Testis (tissue), 2 donors: ENCODE measurements around the gene SCMH1.

ENCODE experiments used
- POLR2A ChIP-seq: fragments of 450-650 bp; IDR thresholded peaks from one replicate; pipeline ENCODE4 v1.6.1; 2017; ENCODE audit warnings: antibody characterized with exemption, mild to moderate bottlenecking, moderate library complexity
- TF ChIP-seq, protein P1 (sequence below), 3 experiments: fragments of 450-650 bp in 2 of 3; fragments of 200-600 bp in 1 of 3; sonication (generic) in 1 of 3; IDR thresholded peaks; one replicate each; pipeline ENCODE4 v1.5.1; 2016 to 2019; ENCODE audit warnings: antibody characterized with exemption in 3 of 3, mild to moderate bottlenecking in 2 of 3, moderate library complexity in 1 of 3

DNA sequence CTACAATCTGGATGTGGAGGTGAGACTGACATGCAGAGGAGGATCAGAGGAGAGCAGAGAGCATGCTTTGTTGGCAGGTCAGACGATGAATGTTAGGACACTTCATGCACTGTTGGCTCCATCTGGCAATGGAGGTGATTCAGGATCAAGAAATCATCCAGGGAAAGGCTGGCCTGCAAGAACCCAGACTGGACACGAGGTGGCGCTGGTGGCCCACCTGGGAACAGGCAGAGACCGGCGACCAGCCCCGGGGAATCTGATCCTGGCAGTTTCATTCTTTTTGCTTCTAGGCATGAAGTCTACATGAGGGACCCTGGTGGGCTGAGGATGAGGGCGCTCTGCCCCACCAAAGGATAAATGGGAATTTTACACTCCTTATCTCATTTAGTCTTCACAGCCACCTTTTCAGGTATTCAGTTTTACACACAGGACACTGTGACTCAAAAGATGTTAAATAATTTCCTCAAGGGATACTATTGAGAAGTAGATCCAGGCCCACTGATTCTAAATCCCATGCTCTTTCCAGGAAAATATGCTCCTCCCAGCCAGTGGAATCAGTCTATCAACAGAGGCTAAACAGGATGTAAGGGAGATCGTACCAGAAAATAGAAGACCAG, 26.2 kb upstream of the SCMH1 start:
- TF ChIP-seq, protein P1, sequence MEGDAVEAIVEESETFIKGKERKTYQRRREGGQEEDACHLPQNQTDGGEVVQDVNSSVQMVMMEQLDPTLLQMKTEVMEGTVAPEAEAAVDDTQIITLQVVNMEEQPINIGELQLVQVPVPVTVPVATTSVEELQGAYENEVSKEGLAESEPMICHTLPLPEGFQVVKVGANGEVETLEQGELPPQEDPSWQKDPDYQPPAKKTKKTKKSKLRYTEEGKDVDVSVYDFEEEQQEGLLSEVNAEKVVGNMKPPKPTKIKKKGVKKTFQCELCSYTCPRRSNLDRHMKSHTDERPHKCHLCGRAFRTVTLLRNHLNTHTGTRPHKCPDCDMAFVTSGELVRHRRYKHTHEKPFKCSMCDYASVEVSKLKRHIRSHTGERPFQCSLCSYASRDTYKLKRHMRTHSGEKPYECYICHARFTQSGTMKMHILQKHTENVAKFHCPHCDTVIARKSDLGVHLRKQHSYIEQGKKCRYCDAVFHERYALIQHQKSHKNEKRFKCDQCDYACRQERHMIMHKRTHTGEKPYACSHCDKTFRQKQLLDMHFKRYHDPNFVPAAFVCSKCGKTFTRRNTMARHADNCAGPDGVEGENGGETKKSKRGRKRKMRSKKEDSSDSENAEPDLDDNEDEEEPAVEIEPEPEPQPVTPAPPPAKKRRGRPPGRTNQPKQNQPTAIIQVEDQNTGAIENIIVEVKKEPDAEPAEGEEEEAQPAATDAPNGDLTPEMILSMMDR (IDR thresholded peaks at IDR 0.05), result peak; percentile 88 to 99 (median 94)
- TF ChIP-seq POLR2A, result no peak
